MM.1S (cell line): ENCODE results near the gene COG5.
"Not testable (repeated sequence)": the region's sequence is repeated elsewhere in the genome, so short reads cannot be mapped to it uniquely, and the experiment has no call there.

Source experiments
- DNase-seq: peaks from one replicate; pipeline ENCODE4 v3.0.0-alpha.2; 2015
- H2AFZ ChIP-seq: fragments of 300-600 bp; sonication (generic); 2 replicates; pipeline ENCODE4 v1.6.0; 2016; ENCODE audit warnings: antibody characterized with exemption, low read length
- H3F3A ChIP-seq: fragments of 300-600 bp; sonication (generic); 2 replicates; pipeline ENCODE4 v1.6.1; 2016; ENCODE audit warnings: mild to moderate bottlenecking, antibody characterized with exemption, low read length, moderate library complexity, mixed read lengths; ENCODE audit not compliant: insufficient read depth
- H3K27ac ChIP-seq: fragments of 300-600 bp; sonication (generic); 2 replicates; pipeline ENCODE4 v1.5.1; 2016; ENCODE audit warnings: mild to moderate bottlenecking, low read length
- H3K27me3 ChIP-seq: fragments of 300-600 bp; sonication (generic); replicated peaks from 2 replicates; pipeline ENCODE4 v1.6.0; 2016; ENCODE audit warnings: low read length; ENCODE audit not compliant: insufficient read depth
- H3K36me3 ChIP-seq: fragments of 300-600 bp; sonication (generic); replicated peaks from 2 replicates; pipeline ENCODE4 v1.6.1; 2016; ENCODE audit warnings: mild to moderate bottlenecking, low read length, mixed read lengths; ENCODE audit not compliant: insufficient read depth
- H3K4me1 ChIP-seq: fragments of 300-600 bp; sonication (generic); 2 replicates; pipeline ENCODE4 v1.6.1; 2016; ENCODE audit warnings: low read length, mixed read lengths
- H3K4me2 ChIP-seq: fragments of 300-600 bp; sonication (generic); 2 replicates; pipeline ENCODE4 v1.6.0; 2016; ENCODE audit warnings: low read depth, low read length
- H3K4me3 ChIP-seq: fragments of 300-600 bp; sonication (generic); 2 replicates; pipeline ENCODE4 v1.5.1; 2016; ENCODE audit warnings: low read length, mixed read lengths
- H3K79me2 ChIP-seq: fragments of 300-600 bp; sonication (generic); 2 replicates; pipeline ENCODE4 v1.6.1; 2016; ENCODE audit warnings: mixed run types, low read length, mixed read lengths
- H3K9ac ChIP-seq: fragments of 300-600 bp; sonication (generic); 2 replicates; pipeline ENCODE4 v1.6.1; 2016; ENCODE audit warnings: low read length, mixed read lengths
- H3K9me2 ChIP-seq: fragments of 300-600 bp; sonication (generic); replicated peaks from 2 replicates; pipeline ENCODE4 v1.6.1; 2016; ENCODE audit warnings: mild to moderate bottlenecking, low read length, mixed read lengths; ENCODE audit not compliant: insufficient read depth
- H3K9me3 ChIP-seq: fragments of 300-600 bp; sonication (generic); replicated peaks from 2 replicates; pipeline ENCODE4 v1.6.1; 2016; ENCODE audit warnings: mild to moderate bottlenecking, low read length, mixed read lengths; ENCODE audit not compliant: insufficient read depth
- H4K20me1 ChIP-seq: fragments of 300-600 bp; sonication (generic); 2 replicates; pipeline ENCODE4 v1.6.1; 2016; ENCODE audit warnings: mild to moderate bottlenecking, low read length, moderate library complexity, mixed read lengths; ENCODE audit not compliant: insufficient read depth
- EZH2 ChIP-seq: fragments of 300-600 bp; sonication (generic); optimal IDR thresholded peaks from 2 replicates; pipeline ENCODE3; 2017; ENCODE audit warnings: low read depth, mild to moderate bottlenecking, antibody characterized with exemption, low read length, mixed read lengths
- EZH2phosphoT487 ChIP-seq: fragments of 300-600 bp; sonication (generic); IDR thresholded peaks from 2 replicates; pipeline ENCODE4 v1.6.1; 2018; ENCODE audit warnings: antibody characterized with exemption, low read length
- TF ChIP-seq, protein P1 (sequence below): fragments of 300-600 bp; sonication (generic); IDR thresholded peaks from 2 replicates; pipeline ENCODE4 v1.5.1; 2016; ENCODE audit warnings: antibody characterized with exemption, low read length, mixed read lengths

Gene COG5

DNA sequence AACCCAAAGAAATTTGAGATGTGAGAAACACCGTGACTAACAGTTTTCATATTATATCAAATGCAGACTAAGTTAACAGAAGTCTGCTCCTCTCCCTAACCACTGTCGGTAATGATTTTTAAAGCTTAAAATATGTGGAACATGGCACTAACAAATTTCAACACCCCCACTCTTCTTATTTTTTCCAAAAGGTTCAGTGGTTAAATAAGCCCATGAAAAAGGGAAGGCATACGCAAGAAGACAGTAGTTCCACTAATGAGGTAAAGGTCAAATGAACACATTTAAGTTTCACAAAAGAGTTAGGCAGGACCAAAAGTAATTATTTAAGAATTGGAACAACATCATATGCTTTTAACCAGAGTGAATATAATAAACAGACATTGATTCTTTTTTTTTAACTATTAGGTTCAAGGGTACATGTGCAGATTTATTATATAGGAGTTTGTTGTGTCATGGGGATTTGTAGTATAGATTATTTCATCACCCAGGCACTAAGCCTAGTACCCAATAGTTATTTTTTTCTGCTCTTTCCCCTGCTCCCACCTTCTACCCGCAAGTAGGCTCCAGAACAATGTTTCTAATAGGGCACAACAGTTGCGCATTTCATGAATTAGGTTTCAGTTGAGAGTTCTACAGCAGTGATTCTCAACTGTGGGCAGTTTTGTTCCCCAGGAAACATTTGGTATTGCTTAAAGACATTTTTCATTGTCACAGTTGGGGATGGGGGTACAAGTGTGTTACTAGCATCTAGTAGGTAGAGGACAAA lies 315.0 kb downstream of the COG5 start:
- Histone ChIP-seq H3K4me3 (no peak overlapping the region), H4K20me1 (no peaks in the 10 kb centered on the region), H3K36me3 (no peaks in the 10 kb centered on the region), H2AFZ (no peak overlapping the region), H3K9ac (no peak overlapping the region), H3K27me3 (no peaks in the 10 kb centered on the region), H3K79me2 (no peaks in the 10 kb centered on the region), H3K9me3 (no peaks in the 10 kb centered on the region), H3K27ac (no peak overlapping the region), H3K9me2 (no peaks in the 10 kb centered on the region), H3K4me1 (0 out of 2 replicates have a peak, but pooled peaks cover 4% of the 10 kb centered on the region), H3F3A (no peaks in the 10 kb centered on the region), H3K4me2 (no peak overlapping the region)
- TF ChIP-seq, protein P1, sequence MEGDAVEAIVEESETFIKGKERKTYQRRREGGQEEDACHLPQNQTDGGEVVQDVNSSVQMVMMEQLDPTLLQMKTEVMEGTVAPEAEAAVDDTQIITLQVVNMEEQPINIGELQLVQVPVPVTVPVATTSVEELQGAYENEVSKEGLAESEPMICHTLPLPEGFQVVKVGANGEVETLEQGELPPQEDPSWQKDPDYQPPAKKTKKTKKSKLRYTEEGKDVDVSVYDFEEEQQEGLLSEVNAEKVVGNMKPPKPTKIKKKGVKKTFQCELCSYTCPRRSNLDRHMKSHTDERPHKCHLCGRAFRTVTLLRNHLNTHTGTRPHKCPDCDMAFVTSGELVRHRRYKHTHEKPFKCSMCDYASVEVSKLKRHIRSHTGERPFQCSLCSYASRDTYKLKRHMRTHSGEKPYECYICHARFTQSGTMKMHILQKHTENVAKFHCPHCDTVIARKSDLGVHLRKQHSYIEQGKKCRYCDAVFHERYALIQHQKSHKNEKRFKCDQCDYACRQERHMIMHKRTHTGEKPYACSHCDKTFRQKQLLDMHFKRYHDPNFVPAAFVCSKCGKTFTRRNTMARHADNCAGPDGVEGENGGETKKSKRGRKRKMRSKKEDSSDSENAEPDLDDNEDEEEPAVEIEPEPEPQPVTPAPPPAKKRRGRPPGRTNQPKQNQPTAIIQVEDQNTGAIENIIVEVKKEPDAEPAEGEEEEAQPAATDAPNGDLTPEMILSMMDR, result no peak
- TF ChIP-seq EZH2, result no peak
- TF ChIP-seq EZH2phosphoT487, result no peak
- DNase-seq, result no peak

DNA sequence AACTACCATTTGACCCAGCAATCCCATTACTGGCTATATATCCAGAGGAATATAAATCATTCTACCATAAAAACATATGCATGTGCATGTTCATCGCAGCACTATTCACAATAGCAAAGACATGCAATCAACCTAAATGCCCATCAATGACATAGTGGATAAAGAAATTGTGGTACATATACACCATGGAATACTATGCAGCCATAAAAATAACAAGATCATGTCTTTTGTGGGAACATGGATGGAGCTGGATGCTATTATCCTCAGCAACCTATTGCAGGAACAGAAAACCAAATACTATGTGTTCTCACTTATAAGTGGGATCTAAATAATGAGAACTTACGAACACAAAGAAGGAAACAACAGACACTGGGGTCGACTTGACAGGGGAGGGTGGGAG lies 316.9 kb downstream of the COG5 start:
- not testable (repeated sequence) for H3K4me3 ChIP-seq, H3K9ac ChIP-seq, H3K4me1 ChIP-seq, H3F3A ChIP-seq, H2AFZ ChIP-seq, DNase-seq, H3K9me3 ChIP-seq, H3K36me3 ChIP-seq, H3K9me2 ChIP-seq, H3K79me2 ChIP-seq, H3K27ac ChIP-seq, H4K20me1 ChIP-seq, H3K27me3 ChIP-seq, H3K4me2 ChIP-seq

DNA sequence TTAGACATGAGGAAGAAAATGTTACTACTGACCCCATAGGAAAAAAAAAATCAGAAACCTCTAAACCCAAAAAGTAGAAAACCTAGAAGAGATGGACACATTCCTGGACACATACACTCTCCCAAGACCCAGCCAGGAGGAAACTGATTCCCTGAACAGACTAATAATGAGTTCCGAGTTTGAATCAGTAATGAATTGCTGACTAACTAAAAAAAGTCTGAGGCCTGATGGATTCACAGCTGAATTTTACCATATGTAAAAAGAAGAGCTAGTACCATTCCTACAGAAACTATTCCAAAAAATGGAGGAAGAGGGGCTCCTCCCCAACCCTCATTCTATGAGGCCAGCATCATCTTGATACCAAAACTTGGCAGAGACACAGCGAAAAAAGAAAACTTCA lies 319.1 kb downstream of the COG5 start:
- no peak for DNase-seq
- no peaks in the 10 kb centered on the region for H3K4me1 ChIP-seq
- H3K27me3 ChIP-seq, result no peaks in the 10 kb centered on the region
- no peak overlapping the region for H2AFZ ChIP-seq
- H3K9me2 ChIP-seq, result no peaks in the 10 kb centered on the region
- no peaks in the 10 kb centered on the region for H3K36me3 ChIP-seq
- no peak overlapping the region for H3K27ac ChIP-seq
- H3K4me3 ChIP-seq, result no peak overlapping the region
- no peaks in the 10 kb centered on the region for H3F3A ChIP-seq
- H4K20me1 ChIP-seq, result no peaks in the 10 kb centered on the region
- no peaks in the 10 kb centered on the region for H3K79me2 ChIP-seq
- H3K4me2 ChIP-seq, result no peak overlapping the region
- no peaks in the 10 kb centered on the region for H3K9me3 ChIP-seq
- no peak overlapping the region for H3K9ac ChIP-seq
- TF ChIP-seq EZH2phosphoT487, result no peak
- TF ChIP-seq, protein P1, result no peak

DNA sequence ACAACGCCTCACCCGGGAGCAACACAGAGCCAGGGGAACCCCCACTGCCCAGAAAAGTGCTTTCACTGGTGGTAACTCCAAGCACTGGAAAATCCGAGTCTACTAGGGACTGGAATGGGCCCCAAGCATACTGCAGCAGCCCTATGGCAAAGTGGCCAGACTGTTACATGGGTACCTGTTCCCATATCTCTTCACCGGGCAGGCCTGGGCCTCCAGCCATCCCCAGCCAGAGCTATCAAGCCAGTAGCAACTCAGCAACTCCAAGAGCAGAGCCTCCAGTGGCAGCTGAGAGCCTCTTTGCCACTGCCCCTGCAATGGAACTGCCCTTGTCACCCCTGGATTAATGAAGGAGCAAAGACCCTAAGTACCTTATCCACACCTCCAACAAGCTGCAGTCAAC lies 321.5 kb downstream of the COG5 start:
- H3K9me3 ChIP-seq, result no peaks in the 10 kb centered on the region
- no peak overlapping the region for H3K9ac ChIP-seq
- no peak overlapping the region for H3K4me2 ChIP-seq
- no peaks in the 10 kb centered on the region for H3K9me2 ChIP-seq
- no peaks in the 10 kb centered on the region for H3K27me3 ChIP-seq
- H3F3A ChIP-seq, result no peaks in the 10 kb centered on the region
- TF ChIP-seq, protein P1, result no peak
- TF ChIP-seq EZH2phosphoT487, result no peak
- no peak for TF ChIP-seq EZH2
- no peaks in the 10 kb centered on the region for H3K36me3 ChIP-seq
- no peak overlapping the region for H2AFZ ChIP-seq
- H3K4me3 ChIP-seq, result no peak overlapping the region
- no peak for DNase-seq
- H3K27ac ChIP-seq, result no peak overlapping the region
- no peaks in the 10 kb centered on the region for H3K4me1 ChIP-seq
- no peaks in the 10 kb centered on the region for H3K79me2 ChIP-seq
- H4K20me1 ChIP-seq, result no peaks in the 10 kb centered on the region
